ENCODE results near the gene TENM4.

DNA sequence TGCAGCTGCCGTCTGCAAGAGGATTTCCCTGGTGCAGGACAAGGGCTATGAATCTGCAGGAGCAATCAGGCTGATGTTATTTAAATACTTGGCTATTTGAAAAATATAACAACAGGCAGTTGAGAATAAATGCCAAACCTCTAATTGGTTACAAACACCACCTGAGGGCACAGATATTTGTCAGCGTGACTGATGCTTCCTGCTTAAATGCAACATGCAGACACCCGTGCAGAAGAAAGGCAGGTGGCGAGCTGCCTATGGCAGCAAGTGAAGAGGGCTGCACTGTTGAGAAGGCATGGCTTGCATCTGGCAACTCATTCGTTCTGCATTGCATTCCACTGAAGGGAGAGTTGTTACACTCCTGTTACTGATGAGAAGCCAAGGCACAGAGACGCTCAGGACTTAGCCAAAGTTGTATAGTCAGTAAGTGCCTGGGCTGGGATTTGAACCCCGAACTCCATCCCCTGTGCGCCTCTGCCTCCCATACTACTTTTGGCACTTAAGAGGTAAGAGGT, 350.6 kb downstream of the TENM4 start:
- TF ChIP-seq, protein P1, sequence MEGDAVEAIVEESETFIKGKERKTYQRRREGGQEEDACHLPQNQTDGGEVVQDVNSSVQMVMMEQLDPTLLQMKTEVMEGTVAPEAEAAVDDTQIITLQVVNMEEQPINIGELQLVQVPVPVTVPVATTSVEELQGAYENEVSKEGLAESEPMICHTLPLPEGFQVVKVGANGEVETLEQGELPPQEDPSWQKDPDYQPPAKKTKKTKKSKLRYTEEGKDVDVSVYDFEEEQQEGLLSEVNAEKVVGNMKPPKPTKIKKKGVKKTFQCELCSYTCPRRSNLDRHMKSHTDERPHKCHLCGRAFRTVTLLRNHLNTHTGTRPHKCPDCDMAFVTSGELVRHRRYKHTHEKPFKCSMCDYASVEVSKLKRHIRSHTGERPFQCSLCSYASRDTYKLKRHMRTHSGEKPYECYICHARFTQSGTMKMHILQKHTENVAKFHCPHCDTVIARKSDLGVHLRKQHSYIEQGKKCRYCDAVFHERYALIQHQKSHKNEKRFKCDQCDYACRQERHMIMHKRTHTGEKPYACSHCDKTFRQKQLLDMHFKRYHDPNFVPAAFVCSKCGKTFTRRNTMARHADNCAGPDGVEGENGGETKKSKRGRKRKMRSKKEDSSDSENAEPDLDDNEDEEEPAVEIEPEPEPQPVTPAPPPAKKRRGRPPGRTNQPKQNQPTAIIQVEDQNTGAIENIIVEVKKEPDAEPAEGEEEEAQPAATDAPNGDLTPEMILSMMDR (IDR thresholded peaks at IDR 0.05; ENCODE audit: borderline replicate concordance, extremely low read depth, low read length, poor library complexity, severe bottlenecking): no peak
- no peak for TF ChIP-seq EZH2 (IDR thresholded peaks at IDR 0.05; ENCODE audit: borderline replicate concordance, low read depth, low read length, severe bottlenecking)

Data from DND-41 (cell line).